PC-9 (cell line): ENCODE results near the gene FNBP1L. TPM values are rescaled to one million over a fixed set of nuclear protein-coding genes. Genes with fewer than 3 reads are reported as not detected.
"Not testable (repeated sequence)": the region's sequence is repeated elsewhere in the genome, so short reads cannot be mapped to it uniquely, and the experiment has no call there.

Source experiments
- BruUV-seq: library from RNA; stranded (reverse); fragments of 400-500 nt; replicated peaks from 2 replicates; lab custom pipeline; 2021; lab: Mats Ljungman, UMichigan
- CTCF ChIA-PET: fragments of 300-600 bp; sonication (Branson Sonifier 250); formaldehyde crosslinking; loops from one replicate; lab custom pipeline; 2022; ENCODE audit warnings: antibody characterized with exemption; lab: Charles Lee
- POLR2A ChIA-PET: fragments of 300-600 bp; sonication (Branson Sonifier 250); formaldehyde crosslinking; loops from one replicate; lab custom pipeline; 2022; ENCODE audit warnings: antibody characterized with exemption; ENCODE audit not compliant: unreplicated experiment; lab: Charles Lee
- DNase-seq, 2 experiments: peaks; one replicate each; pipeline versions ENCODE4 v3.0.0 to v3.0.0-alpha.2; 2015 to 2022; ENCODE audit warnings: mixed read lengths in 1 of 2
- H2AFZ ChIP-seq: fragments of 200-600 bp; sonication (generic); 2 replicates; pipeline ENCODE4 v1.8.1; 2017; ENCODE audit warnings: antibody characterized with exemption
- H3F3A ChIP-seq: fragments of 200-600 bp; sonication (generic); 2 replicates; pipeline ENCODE4 v1.8.1; 2017; ENCODE audit warnings: antibody characterized with exemption, mild to moderate bottlenecking, low read depth; ENCODE audit not compliant: insufficient read depth
- H3K27ac ChIP-seq: fragments of 200-600 bp; sonication (generic); 2 replicates; pipeline ENCODE4 v1.6.1; 2016; ENCODE audit warnings: mixed run types
- H3K27me3 ChIP-seq: fragments of 200-600 bp; sonication (generic); 2 replicates; pipeline ENCODE4 v1.6.1; 2016; ENCODE audit warnings: low read depth, mixed run types; ENCODE audit not compliant: insufficient read depth
- H3K36me3 ChIP-seq: fragments of 200-600 bp; sonication (generic); 2 replicates; pipeline ENCODE4 v1.6.1; 2016; ENCODE audit warnings: low read depth, mixed run types
- H3K4me1 ChIP-seq: fragments of 200-600 bp; sonication (generic); replicated peaks from 2 replicates; pipeline ENCODE4 v1.6.1; 2016; ENCODE audit warnings: mixed run types; ENCODE audit not compliant: insufficient read depth
- H3K4me2 ChIP-seq: fragments of 200-600 bp; sonication (generic); 2 replicates; pipeline ENCODE4 v1.6.1; 2017; ENCODE audit warnings: mixed run types
- H3K4me3 ChIP-seq: fragments of 200-600 bp; sonication (generic); 2 replicates; pipeline ENCODE4 v1.6.1; 2016; ENCODE audit warnings: mixed run types
- H3K79me2 ChIP-seq: fragments of 200-600 bp; sonication (generic); 2 replicates; pipeline ENCODE4 v1.6.1; 2017; ENCODE audit warnings: low read depth, mixed run types
- H3K9me2 ChIP-seq: fragments of 200-600 bp; sonication (generic); 2 replicates; pipeline ENCODE4 v1.8.1; 2017; ENCODE audit warnings: mild to moderate bottlenecking; ENCODE audit not compliant: insufficient read depth
- H3K9me3 ChIP-seq: fragments of 200-600 bp; sonication (generic); 2 replicates; pipeline ENCODE4 v1.8.1; 2016; ENCODE audit warnings: low read depth; ENCODE audit not compliant: insufficient read depth
- H4K20me1 ChIP-seq: fragments of 200-600 bp; sonication (generic); 2 replicates; pipeline ENCODE4 v1.8.1; 2017; ENCODE audit not compliant: insufficient read depth
- CTCF ChIP-seq: fragments of 200-600 bp; sonication (generic); conservative IDR thresholded peaks from 2 replicates; pipeline ENCODE4 v1.6.1; 2017; ENCODE audit warnings: mixed run types, antibody characterized with exemption, mild to moderate bottlenecking, moderate library complexity
- EZH2 ChIP-seq: fragments of 200-600 bp; sonication (generic); IDR thresholded peaks from 2 replicates; pipeline ENCODE4 v1.8.0; 2017; ENCODE audit warnings: antibody characterized with exemption, low read depth
- intact Hi-C: fragments of 100-400 bp; cut with micrococcal nuclease; formaldehyde crosslinking; loops from one replicate; pipeline ENCODE4 v1.10.0; 2022; ENCODE audit not compliant: unreplicated experiment
- total RNA-seq: library from RNA; stranded (reverse); gene quantifications from 2 replicates; pipeline ENCODE4 v1.2.3, GENCODE V29; 2021

FNBP1L gene
- total RNA-seq, 1 experiment from 2014 or later: 34.3 TPM

DNA sequence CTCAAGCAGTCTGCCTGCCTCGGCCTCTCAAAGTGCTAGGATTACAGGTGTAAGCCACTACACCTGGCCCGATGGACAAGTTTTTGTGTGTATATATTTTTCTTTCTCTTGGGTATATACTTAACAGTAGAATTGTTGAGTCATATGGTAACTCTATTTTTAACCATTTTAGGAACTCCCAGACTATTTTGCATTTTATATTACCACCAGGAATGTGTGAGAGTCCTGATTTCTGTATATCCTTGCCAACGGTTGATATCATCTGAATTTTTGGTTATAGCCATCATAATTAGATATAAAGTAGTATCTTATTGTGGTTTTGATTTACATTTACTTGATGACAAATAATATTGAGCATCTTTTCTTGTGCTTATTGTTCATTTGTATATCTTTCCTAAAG, 20.7 kb downstream of the FNBP1L start:
- no peak overlapping the region for H2AFZ ChIP-seq
- BruUV-seq: no TSS peak
- no peaks in the 10 kb centered on the region for H3K4me1 ChIP-seq
- ChIA-PET CTCF (no interaction called here), POLR2A (no interaction called here)
- no peaks in the 10 kb centered on the region; the same call in 1 of the 2 replicates for H3K9me2 ChIP-seq
- H3K27me3 ChIP-seq: no peaks in the 10 kb centered on the region
- peaks cover 12% of the 10 kb centered on the region for H4K20me1 ChIP-seq
- no peak overlapping the region for H3K4me2 ChIP-seq
- H3K4me3 ChIP-seq: no peak overlapping the region
- peaks cover 89% of the 10 kb centered on the region for H3K79me2 ChIP-seq
- intact Hi-C loops: no loop called here
- H3K27ac ChIP-seq: no peak overlapping the region
- no peak for TF ChIP-seq CTCF
- TF ChIP-seq EZH2: no peak
- H3K9me3 ChIP-seq: 0 out of 2 replicates have a peak, but pooled peaks cover 3% of the 10 kb centered on the region
- H3F3A ChIP-seq: 0 out of 2 replicates have a peak, but pooled peaks cover 6% of the 10 kb centered on the region
- no peak for DNase-seq
- H3K36me3 ChIP-seq: no peaks in the 10 kb centered on the region

- H2AFZ ChIP-seq, H3K4me3 ChIP-seq, H3F3A ChIP-seq, POLR2A ChIA-PET, BruUV-seq, H3K27ac ChIP-seq, intact Hi-C loops, H3K4me2 ChIP-seq, H3K27me3 ChIP-seq, H3K36me3 ChIP-seq, H3K4me1 ChIP-seq, H3K9me3 ChIP-seq, H3K9me2 ChIP-seq, DNase-seq: not testable (repeated sequence)
- Histone ChIP-seq H3K79me2 (peaks cover 89% of the 10 kb centered on the region), H4K20me1 (peaks cover 12% of the 10 kb centered on the region)
- CTCF ChIA-PET: interaction anchor here (0.6 kb wide), 1 partner anchor 13 kb away, joined by 10 read pairs; no protein-coding TSS in a partner anchor
Observed at GRCh38 chr1:93469223-93469622, 21.3 kb downstream of the FNBP1L start.

DNA sequence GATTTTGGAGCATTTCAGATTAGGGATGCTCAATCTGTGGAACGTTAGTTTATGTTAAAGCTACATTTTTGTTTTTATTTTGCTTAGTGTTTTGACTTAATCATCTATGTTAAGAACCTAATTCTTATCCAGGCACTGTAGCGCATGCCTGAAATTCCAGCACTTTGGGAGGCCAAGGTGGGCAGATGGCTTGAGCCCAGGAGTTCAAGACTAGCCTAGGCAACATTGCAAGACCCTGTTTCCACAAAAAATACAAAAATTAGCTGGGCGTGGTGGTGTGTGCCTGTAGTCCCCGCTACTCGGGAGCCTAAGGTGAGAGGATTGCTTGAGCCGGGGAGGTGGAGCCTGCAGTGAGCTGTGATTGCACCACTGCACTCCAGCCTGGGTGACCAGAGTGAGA, 23.4 kb downstream of the FNBP1L start:
- no peak overlapping the region for H2AFZ ChIP-seq
- H4K20me1 ChIP-seq: peaks cover 12% of the 10 kb centered on the region
- H3K27me3 ChIP-seq: no peaks in the 10 kb centered on the region
- no peak overlapping the region for H3K4me3 ChIP-seq
- TF ChIP-seq EZH2 (no peak), CTCF (no peak)
- no peak overlapping the region for H3K4me2 ChIP-seq
- H3F3A ChIP-seq: no peaks in the 10 kb centered on the region
- intact Hi-C loops: no loop called here
- DNase-seq: no peak
- peaks cover 3% of the 10 kb centered on the region; the same call in 1 of the 2 replicates for H3K9me2 ChIP-seq
- ChIA-PET POLR2A (interaction anchor here (0.6 to 0.8 kb wide), 2 partner anchors 167 to 316 kb away, joined by 4 read pairs; no protein-coding TSS in a partner anchor), CTCF (no interaction called here)
- BruUV-seq: no TSS peak
- no peaks in the 10 kb centered on the region for H3K4me1 ChIP-seq
- H3K9me3 ChIP-seq: 0 out of 2 replicates have a peak, but pooled peaks cover 3% of the 10 kb centered on the region
- no peaks in the 10 kb centered on the region for H3K36me3 ChIP-seq
- peaks cover 93% of the 10 kb centered on the region for H3K79me2 ChIP-seq
- H3K27ac ChIP-seq: no peak overlapping the region

DNA sequence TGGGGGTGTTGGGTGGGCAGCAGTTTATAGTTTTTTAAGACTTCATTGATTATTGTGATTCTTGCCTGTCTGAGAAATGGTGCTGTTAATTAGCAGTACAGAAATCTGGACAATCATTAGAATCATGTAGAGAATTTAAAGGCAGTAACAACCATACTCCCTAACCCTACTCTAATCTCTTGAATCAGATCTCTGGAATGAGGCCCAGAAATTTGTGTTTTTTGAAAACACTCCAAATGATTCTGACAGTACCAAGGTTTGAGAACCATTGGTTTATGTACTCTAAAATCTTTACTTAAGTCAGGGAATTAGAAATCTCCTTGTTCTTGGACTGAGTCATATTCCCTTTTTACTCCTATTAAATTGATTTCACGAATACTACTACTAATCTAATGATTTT, 24.0 kb downstream of the FNBP1L start:
- POLR2A ChIA-PET: interaction anchor here (0.6 kb wide), 1 partner anchor 167 kb away, joined by 4 read pairs; no protein-coding TSS in a partner anchor

More for the DNA sequence above, 24.0 kb downstream of the FNBP1L start:
- no peaks in the 10 kb centered on the region for H3F3A ChIP-seq
- CTCF ChIA-PET: no interaction called here
- no peaks in the 10 kb centered on the region for H3K36me3 ChIP-seq
- H3K27me3 ChIP-seq: no peaks in the 10 kb centered on the region
- intact Hi-C loops: no loop called here
- no peak for DNase-seq
- no TSS peak for BruUV-seq
- no peak overlapping the region for H2AFZ ChIP-seq
- peaks cover 12% of the 10 kb centered on the region for H4K20me1 ChIP-seq
- no peaks in the 10 kb centered on the region for H3K4me1 ChIP-seq
- H3K9me3 ChIP-seq: 0 out of 2 replicates have a peak, but pooled peaks cover 2% of the 10 kb centered on the region
- TF ChIP-seq EZH2 (no peak), CTCF (no peak)
- H3K4me2 ChIP-seq: no peak overlapping the region
- H3K4me3 ChIP-seq: no peak overlapping the region
- no peak overlapping the region for H3K27ac ChIP-seq
- peaks cover 3% of the 10 kb centered on the region; the same call in 1 of the 2 replicates for H3K9me2 ChIP-seq
- peaks cover 93% of the 10 kb centered on the region for H3K79me2 ChIP-seq
